NCI-H526 (cell line): Measurements from ENCODE around the gene HGS.

ENCODE experiments used
- DNase-seq, 2 experiments: peaks; one replicate each; lab custom pipeline; 2025; lab: John Stamatoyannopoulos, UW

The HGS gene

GRCh38 chr17:81656118-81656743, 27.6 kb upstream of the HGS start, which contains the start of gene PDE6G:
Gene PDE6G, minus strand, starts transcription at chr17:81656542. Its CDS starts 3,237 bp downstream, at chr17:81653305.
- DNase-seq: no peak

GRCh38 chr17:81656835-81657234, 27.0 kb upstream of the HGS start:
- DNase-seq: no peak

- peak in 1 of 2 experiments; percentile 66 for DNase-seq
Measured at GRCh38 chr17:81659038-81659437, 24.8 kb upstream of the HGS start.

GRCh38 chr17:81660441-81660840, 23.4 kb upstream of the HGS start:
- no peak for DNase-seq

GRCh38 chr17:81662002-81662401, 21.8 kb upstream of the HGS start:
- no peak for DNase-seq

GRCh38 chr17:81664051-81664470, 19.8 kb upstream of the HGS start:
- DNase-seq: no peak

- peak in 1 of 2 experiments; percentile 37 for DNase-seq
Measured at GRCh38 chr17:81665205-81666091, 18.4 kb upstream of the HGS start.

- DNase-seq: peak in 1 of 2 experiments; percentile 76
Measured at GRCh38 chr17:81666092-81666341, 17.8 kb upstream of the HGS start.

- DNase-seq: peak; percentile 87 to 98
Measured at GRCh38 chr17:81666342-81667191, 17.2 kb upstream of the HGS start, which contains the start of the genes CCDC137 and OXLD1. Gene CCDC137, plus strand, starts transcription at chr17:81666737. Its CDS starts 30 bp downstream, at chr17:81666767. Gene OXLD1, minus strand, starts transcription at chr17:81666605. Its CDS starts 28 bp downstream, at chr17:81666577.

GRCh38 chr17:81667754-81668153, 16.1 kb upstream of the HGS start:
- peak in 1 of 2 experiments; percentile 29 for DNase-seq

GRCh38 chr17:81672504-81672903, 11.3 kb upstream of the HGS start:
- no peak for DNase-seq

GRCh38 chr17:81672954-81673353, 10.9 kb upstream of the HGS start:
- DNase-seq: no peak

- no peak for DNase-seq
Measured at GRCh38 chr17:81673561-81674258, 10.1 kb upstream of the HGS start.

- DNase-seq: peak; percentile 32 to 35
Measured at GRCh38 chr17:81675515-81676221, 8.1 kb upstream of the HGS start.

GRCh38 chr17:81676906-81677305, 6.9 kb upstream of the HGS start:
- DNase-seq: peak in 1 of 2 experiments; percentile 16

- no peak for DNase-seq
Measured at GRCh38 chr17:81680150-81680549, 3.7 kb upstream of the HGS start.

GRCh38 chr17:81681672-81682071, 2.1 kb upstream of the HGS start:
- DNase-seq: no peak

- no peak for DNase-seq
Measured at GRCh38 chr17:81682565-81683207, 1.1 kb upstream of the HGS start.

- no peak for DNase-seq
Measured at GRCh38 chr17:81683208-81683583, 615 bp upstream of the HGS start.

GRCh38 chr17:81684442-81684911, 666 bp downstream of the HGS start:
- DNase-seq: no peak
